Lower leg skin (tissue), 4 donors: ENCODE measurements around the gene PPP6R3. TPM values are rescaled to one million over a fixed set of nuclear protein-coding genes. Genes with fewer than 3 reads are reported as not detected.

ENCODE experiments used
- DNase-seq, 2 donors: peaks; one replicate each; pipeline ENCODE4 v3.0.0-alpha.2; 2019; ENCODE audit warnings: low spot score in 2 of 2
- H3K4me3 ChIP-seq: fragments of 200-600 bp; sonication (generic); 2 replicates; pipeline ENCODE4 v1.5.1; 2017; ENCODE audit warnings: mild to moderate bottlenecking, low read depth; ENCODE audit not compliant: poor library complexity, severe bottlenecking
- CTCF ChIP-seq, 3 donors: fragments of 450-650 bp; IDR thresholded peaks; one replicate each; pipeline ENCODE4 v1.5.1; 2016; ENCODE audit warnings: antibody characterized with exemption in 3 of 3, mild to moderate bottlenecking in 3 of 3, moderate library complexity in 2 of 3
- POLR2A ChIP-seq, 2 donors: fragments of 450-650 bp; IDR thresholded peaks; one replicate each; pipeline ENCODE4 v1.6.1; 2016 to 2017; ENCODE audit warnings: antibody characterized with exemption in 2 of 2, mild to moderate bottlenecking in 1 of 2, moderate library complexity in 1 of 2
- WGBS, 2 donors: methylation state at CpG; one replicate each; pipeline ENCODE4 v1.1.5; 2018; 5-methylcytosine and 5-hydroxymethylcytosine counted together
- intact Hi-C: fragments of 100-400 bp; cut with DNase I; formaldehyde crosslinking; loops from one replicate; pipeline ENCODE4 v1.15.0; 2023; ENCODE audit warnings: low total_unique reads
- total RNA-seq, 4 donors: library from RNA; depleted of rRNA; stranded (reverse); fragments of >200 nt; gene quantifications; one replicate each; pipeline ENCODE4 v1.1.0, GENCODE V29; 2016

PPP6R3 gene
- total RNA-seq, 4 donors from 2014 or later: 74.2 to 119 (median 88.6) TPM

- intact Hi-C loops: no loop called here
- no peak for TF ChIP-seq CTCF (IDR thresholded peaks at IDR 0.05)
- TF ChIP-seq POLR2A (IDR thresholded peaks at IDR 0.05): no peak
- WGBS, 2 donors: 75 to 85% methylated on average over 4 of the region's 4 CpGs
- H3K4me3 ChIP-seq: no peak overlapping the region
- DNase-seq: no peak
Observed at GRCh38 chr11:68546555-68546954, 86.0 kb downstream of the PPP6R3 start.

GRCh38 chr11:68549789-68550484 lies 89.4 kb downstream of the PPP6R3 start:
- intact Hi-C loops: no loop called here
- WGBS, 2 donors: 76 to 78% methylated on average over 11 of the region's 11 CpGs
- no peak for TF ChIP-seq CTCF (IDR thresholded peaks at IDR 0.05)
- TF ChIP-seq POLR2A (IDR thresholded peaks at IDR 0.05): no peak
- DNase-seq: no peak
- H3K4me3 ChIP-seq: no peak overlapping the region

- 52 to 59% methylated on average over 4 of the region's 4 CpGs for WGBS, 2 donors
- intact Hi-C loops: no loop called here
Observed at GRCh38 chr11:68550485-68550817, 89.9 kb downstream of the PPP6R3 start.

GRCh38 chr11:68551223-68551622 lies 90.7 kb downstream of the PPP6R3 start:
- H3K4me3 ChIP-seq: no peak overlapping the region
- no peak for DNase-seq
- TF ChIP-seq CTCF (IDR thresholded peaks at IDR 0.05) (no peak), POLR2A (IDR thresholded peaks at IDR 0.05) (no peak)
- intact Hi-C loops: no loop called here
- 86 to 87% methylated on average over 7 of the region's 7 CpGs for WGBS, 2 donors

More at GRCh38 chr11:68550485-68550817, 89.9 kb downstream of the PPP6R3 start:
- no peak for DNase-seq
- no peak for TF ChIP-seq POLR2A (IDR thresholded peaks at IDR 0.05)
- no peak for TF ChIP-seq CTCF (IDR thresholded peaks at IDR 0.05)
- no peak overlapping the region for H3K4me3 ChIP-seq

- DNase-seq: no peak
- 92 to 94% methylated on average over 3 of the region's 3 CpGs for WGBS, 2 donors
- no peak overlapping the region for H3K4me3 ChIP-seq
- TF ChIP-seq CTCF (IDR thresholded peaks at IDR 0.05) (no peak), POLR2A (IDR thresholded peaks at IDR 0.05) (no peak)
- intact Hi-C loops: no loop called here
Observed at GRCh38 chr11:68551777-68552176, 91.2 kb downstream of the PPP6R3 start.

- no peak for TF ChIP-seq POLR2A (IDR thresholded peaks at IDR 0.05)
- no peak for TF ChIP-seq CTCF (IDR thresholded peaks at IDR 0.05)
- intact Hi-C loops: no loop called here
- no peak overlapping the region for H3K4me3 ChIP-seq
- WGBS, 2 donors: 85 to 93% methylated on average over 2 of the region's 2 CpGs
- DNase-seq: no peak
Observed at GRCh38 chr11:68552542-68552941, 92.0 kb downstream of the PPP6R3 start.
